NB4 (cell line): ENCODE data around the gene CLEC16A.

Experiments used
- DNase-seq: peaks from one replicate; pipeline ENCODE4 v3.0.0; 2010; ENCODE audit warnings: low read depth
- H3K4me3 ChIP-seq: one replicate; pipeline ENCODE4 v1.5.1; 2011; ENCODE audit warnings: mild to moderate bottlenecking, low read depth, low read length, moderate library complexity
- CTCF ChIP-seq: IDR thresholded peaks from one replicate; pipeline ENCODE4 v1.5.1; 2012; ENCODE audit warnings: low read depth, low read length
- MAX ChIP-seq: IDR thresholded peaks from 2 replicates; pipeline ENCODE4 v1.6.1; 2011; ENCODE audit warnings: low read depth, low read length
- MYC ChIP-seq: IDR thresholded peaks from 2 replicates; pipeline ENCODE4 v1.6.1; 2011; ENCODE audit warnings: low read depth, low read length
- POLR2A ChIP-seq: IDR thresholded peaks from 2 replicates; pipeline ENCODE4 v1.6.1; 2011; ENCODE audit warnings: mild to moderate bottlenecking; ENCODE audit not compliant: insufficient read length; ENCODE audit errors: extremely low read depth

Gene CLEC16A

GRCh38 chr16:10932959-10933710 lies 11.2 kb upstream of the CLEC16A start:
- TF ChIP-seq MYC, result no peak
- no peak for TF ChIP-seq MAX
- TF ChIP-seq POLR2A, result no peak
- TF ChIP-seq CTCF, result no peak
- H3K4me3 ChIP-seq, result no peak overlapping the region
- DNase-seq, result peak; percentile 36

- H3K4me3 ChIP-seq, result no peak overlapping the region
- TF ChIP-seq POLR2A, result no peak
- no peak for TF ChIP-seq MYC
- TF ChIP-seq MAX, result no peak
- TF ChIP-seq CTCF, result no peak
- DNase-seq, result no peak
These were observed 10.5 kb upstream of the CLEC16A start for GRCh38 chr16:10933865-10934264.

GRCh38 chr16:10934325-10935107 lies 9.8 kb upstream of the CLEC16A start:
- no peak for TF ChIP-seq POLR2A
- no peak for TF ChIP-seq CTCF
- TF ChIP-seq MAX, result no peak
- no peak for TF ChIP-seq MYC
- no peak overlapping the region for H3K4me3 ChIP-seq
- DNase-seq, result no peak

- no peak for DNase-seq
- no peak for TF ChIP-seq CTCF
- TF ChIP-seq MYC, result no peak
- no peak for TF ChIP-seq POLR2A
- TF ChIP-seq MAX, result no peak
- H3K4me3 ChIP-seq, result no peak overlapping the region
These were observed 9.0 kb upstream of the CLEC16A start for GRCh38 chr16:10935226-10935915.

GRCh38 chr16:10936272-10936984 lies 7.9 kb upstream of the CLEC16A start:
- TF ChIP-seq MAX, result no peak
- TF ChIP-seq MYC, result no peak
- no peak for TF ChIP-seq POLR2A
- TF ChIP-seq CTCF, result no peak
- DNase-seq, result no peak
- no peak overlapping the region for H3K4me3 ChIP-seq
